HG02623 (cell line): ENCODE results near the gene ATXN10.

ENCODE experiments used
- ATAC-seq: cut with Tn5 transposase; IDR thresholded peaks from one replicate; pipeline ENCODE4 v1.9.1; 2021; ENCODE audit warnings: moderate library complexity; ENCODE audit not compliant: unreplicated experiment

Gene ATXN10

GRCh38 chr22:45871721-45872120 is 200.1 kb downstream of the ATXN10 start:
- no peak for ATAC-seq

- no peak for ATAC-seq
Observed at GRCh38 chr22:45872659-45873263, 201.1 kb downstream of the ATXN10 start.

- ATAC-seq, result no peak
Observed at GRCh38 chr22:45876136-45877035, 204.8 kb downstream of the ATXN10 start.

GRCh38 chr22:45877036-45877380 is 205.4 kb downstream of the ATXN10 start:
- no peak for ATAC-seq

GRCh38 chr22:45877651-45878050 is 206.0 kb downstream of the ATXN10 start:
- no peak for ATAC-seq

GRCh38 chr22:45878051-45878781 is 206.6 kb downstream of the ATXN10 start:
- ATAC-seq, result no peak

- no peak for ATAC-seq
Observed at GRCh38 chr22:45878901-45879551, 207.4 kb downstream of the ATXN10 start.

- ATAC-seq, result no peak
Observed at GRCh38 chr22:45879552-45879949, 207.9 kb downstream of the ATXN10 start.

GRCh38 chr22:45880091-45880715 is 208.6 kb downstream of the ATXN10 start:
- ATAC-seq, result no peak

- no peak for ATAC-seq
Observed at GRCh38 chr22:45880716-45881523, 209.3 kb downstream of the ATXN10 start.

GRCh38 chr22:45881524-45881875 is 209.9 kb downstream of the ATXN10 start:
- ATAC-seq, result no peak

GRCh38 chr22:45882881-45883810 is 211.5 kb downstream of the ATXN10 start:
- ATAC-seq, result no peak

- no peak for ATAC-seq
Observed at GRCh38 chr22:45883811-45884170, 212.2 kb downstream of the ATXN10 start.

- no peak for ATAC-seq
Observed at GRCh38 chr22:45884201-45885062, 212.8 kb downstream of the ATXN10 start.

- ATAC-seq, result no peak
Observed at GRCh38 chr22:45885171-45885840, 213.7 kb downstream of the ATXN10 start.

GRCh38 chr22:45885941-45886395 is 214.3 kb downstream of the ATXN10 start:
- no peak for ATAC-seq

- no peak for ATAC-seq
Observed at GRCh38 chr22:45886540-45886939, 214.9 kb downstream of the ATXN10 start.
